ENCODE results near the gene NR3C1.

The NR3C1 gene

GRCh38 chr5:143398451-143399237, 4.8 kb downstream of the NR3C1 start:
- Histone ChIP-seq H3K4me2 (ENCODE audit: low read length) (peak overlapping the region; percentile 60), H3K27ac (no peak overlapping the region), H3K27me3 (ENCODE audit: control insufficient read depth, insufficient read depth, low read length) (no peaks in the 10 kb centered on the region), H3K36me3 (ENCODE audit: control insufficient read depth, insufficient read depth, low read length) (no peaks in the 10 kb centered on the region), H3K9ac (no peak overlapping the region), H3K79me2 (peaks cover 21% of the 10 kb centered on the region), H2AFZ (no peak overlapping the region), H3K9me3 (ENCODE audit: control insufficient read depth, low read length) (no peaks in the 10 kb centered on the region), H3K4me3 (ENCODE audit: low read depth, low read length) (peak overlapping the region; percentile 83), H3K4me1 (peaks cover 10% of the 10 kb centered on the region)
- TF ChIP-seq CTCF (IDR thresholded peaks at IDR 0.05), result no peak

DNA sequence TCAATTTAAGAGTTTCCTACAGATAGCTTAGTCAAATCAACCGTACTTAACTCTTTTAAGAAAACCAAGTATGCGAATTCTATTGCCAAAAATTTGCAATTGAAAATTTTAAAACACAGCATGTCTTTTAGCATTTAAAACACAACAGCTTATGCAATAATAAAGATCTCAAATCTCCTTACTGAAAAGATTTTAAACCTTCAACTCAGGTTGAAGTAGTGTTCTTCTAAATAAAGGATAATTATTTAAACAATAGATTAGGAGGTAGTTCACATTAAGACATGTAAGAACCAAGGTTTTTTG, 5.5 kb downstream of the NR3C1 start:
- no peak overlapping the region for H2AFZ ChIP-seq
- H3K4me1 ChIP-seq, result peaks cover 10% of the 10 kb centered on the region
- no peak for TF ChIP-seq CTCF (IDR thresholded peaks at IDR 0.05)
- no peak overlapping the region for H3K4me3 ChIP-seq (ENCODE audit: low read depth, low read length)
- no peak overlapping the region for H3K9ac ChIP-seq
- H3K36me3 ChIP-seq (ENCODE audit: control insufficient read depth, insufficient read depth, low read length), result no peaks in the 10 kb centered on the region
- no peaks in the 10 kb centered on the region for H3K27me3 ChIP-seq (ENCODE audit: control insufficient read depth, insufficient read depth, low read length)
- peak overlapping the region; percentile 60 for H3K4me2 ChIP-seq (ENCODE audit: low read length)
- no peak overlapping the region for H3K27ac ChIP-seq
- H3K9me3 ChIP-seq (ENCODE audit: control insufficient read depth, low read length), result no peaks in the 10 kb centered on the region
- peaks cover 23% of the 10 kb centered on the region for H3K79me2 ChIP-seq

DNA sequence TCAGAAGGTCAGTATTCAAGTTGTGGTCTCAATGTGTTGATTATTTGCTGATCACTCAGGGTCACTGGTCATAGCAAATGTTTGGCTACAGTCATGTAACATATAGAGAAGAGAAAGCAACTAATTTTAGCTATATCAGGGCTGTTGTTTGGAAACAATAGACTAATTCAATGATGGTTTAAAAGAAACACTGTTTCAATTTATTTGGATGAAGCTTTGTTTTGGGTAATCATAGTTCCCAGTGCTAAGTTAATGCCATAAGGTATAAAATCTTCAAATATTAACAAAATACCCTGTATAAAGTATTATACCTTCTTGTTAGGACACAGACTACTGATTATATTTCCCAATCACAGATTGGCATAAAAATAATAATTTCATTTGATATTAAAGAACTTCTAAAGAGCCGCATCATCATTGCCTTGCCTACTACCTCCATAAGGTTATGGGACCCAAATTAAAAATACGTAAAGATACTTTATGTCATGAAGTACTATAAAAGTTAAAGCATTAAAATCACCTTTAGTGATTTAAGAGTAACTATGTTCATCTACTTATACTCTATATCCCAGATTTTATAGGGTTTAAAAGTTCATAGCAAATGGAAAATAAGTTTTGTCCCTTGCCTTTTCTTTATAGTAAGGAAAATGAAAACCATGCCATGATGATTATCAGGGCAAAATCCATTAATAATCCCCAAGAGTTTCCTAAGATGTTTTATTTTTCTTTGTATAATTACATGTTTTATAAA, 6.0 kb downstream of the NR3C1 start:
- Histone ChIP-seq H3K27me3 (ENCODE audit: control insufficient read depth, insufficient read depth, low read length) (no peaks in the 10 kb centered on the region), H3K9ac (no peak overlapping the region), H3K9me3 (ENCODE audit: control insufficient read depth, low read length) (no peaks in the 10 kb centered on the region), H3K27ac (no peak overlapping the region), H3K4me1 (peaks cover 10% of the 10 kb centered on the region), H3K79me2 (peaks cover 26% of the 10 kb centered on the region), H3K4me3 (ENCODE audit: low read depth, low read length) (peak overlapping the region; percentile 8), H3K36me3 (ENCODE audit: control insufficient read depth, insufficient read depth, low read length) (no peaks in the 10 kb centered on the region), H2AFZ (no peak overlapping the region), H3K4me2 (ENCODE audit: low read length) (peak overlapping the region; percentile 60)
- no peak for TF ChIP-seq CTCF (IDR thresholded peaks at IDR 0.05)

- H3K36me3 ChIP-seq (ENCODE audit: control insufficient read depth, insufficient read depth, low read length), result no peaks in the 10 kb centered on the region
- no peak overlapping the region for H3K27ac ChIP-seq
- no peak for TF ChIP-seq CTCF (IDR thresholded peaks at IDR 0.05)
- H3K4me1 ChIP-seq, result peaks cover 10% of the 10 kb centered on the region
- no peak overlapping the region for H2AFZ ChIP-seq
- peak overlapping the region; percentile 8 for H3K4me3 ChIP-seq (ENCODE audit: low read depth, low read length)
- H3K4me2 ChIP-seq (ENCODE audit: low read length), result no peak overlapping the region
- no peak overlapping the region for H3K9ac ChIP-seq
- H3K27me3 ChIP-seq (ENCODE audit: control insufficient read depth, insufficient read depth, low read length), result no peaks in the 10 kb centered on the region
- H3K79me2 ChIP-seq, result peaks cover 22% of the 10 kb centered on the region
- H3K9me3 ChIP-seq (ENCODE audit: control insufficient read depth, low read length), result no peaks in the 10 kb centered on the region
These were observed 7.0 kb downstream of the NR3C1 start for GRCh38 chr5:143396353-143396940.

All from parathyroid adenoma (tissue), 2 donors.